Measurements from ENCODE around the gene KLHL15.
"Not testable (repeated sequence)": the region's sequence is repeated elsewhere in the genome, so short reads cannot be mapped to it uniquely, and the experiment has no call there.

KLHL15 gene

GRCh38 chrX:24018809-24019208, 8.2 kb downstream of the KLHL15 start:
- in situ Hi-C loops (cut with HindIII; ENCODE audit: low sequenced_read_pairs): no loop called here

DNA sequence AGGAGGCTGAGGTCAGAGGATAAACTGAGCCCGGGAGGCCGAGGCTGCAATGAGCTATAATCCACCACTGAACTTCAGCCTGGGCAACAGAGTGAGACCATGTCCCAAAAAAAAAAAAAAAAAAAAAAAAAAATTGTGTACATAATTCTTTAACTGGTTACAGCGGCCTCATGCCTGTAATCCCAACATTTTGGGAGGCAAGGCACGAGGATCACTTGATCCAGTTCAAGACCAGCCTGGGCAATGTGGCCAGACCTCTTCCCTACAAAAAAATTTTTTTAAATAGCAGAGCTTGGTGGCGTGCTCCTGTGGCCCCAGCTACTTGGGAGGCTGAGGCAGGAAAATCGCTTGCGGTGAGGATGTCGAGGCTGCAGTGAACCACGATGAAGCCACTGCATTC, 9.3 kb downstream of the KLHL15 start:
- in situ Hi-C loops (cut with HindIII; ENCODE audit: low sequenced_read_pairs): no loop called here

- in situ Hi-C loops (cut with HindIII; ENCODE audit: low sequenced_read_pairs): no loop called here
Observed at GRCh38 chrX:24014388-24015018, 12.5 kb downstream of the KLHL15 start.

DNA sequence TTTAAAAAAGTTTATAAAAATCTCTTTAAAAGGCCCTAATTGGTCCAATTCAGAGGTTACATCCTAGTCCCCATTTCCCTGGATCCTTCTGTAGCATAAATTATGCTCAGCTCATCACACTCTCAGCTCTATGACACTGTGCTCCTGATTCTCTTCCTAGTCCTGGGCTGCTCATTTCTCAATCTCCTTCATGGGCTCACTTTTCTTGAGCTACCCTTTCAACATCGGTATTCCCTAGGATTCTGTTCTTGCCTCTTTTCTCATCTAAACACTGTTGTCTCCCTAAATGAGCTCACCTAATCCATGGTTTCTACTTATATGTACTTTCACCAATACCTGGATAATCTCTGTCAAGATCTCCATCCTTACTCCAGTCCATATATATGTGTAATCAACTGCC, 14.7 kb downstream of the KLHL15 start:
- in situ Hi-C loops (cut with HindIII; ENCODE audit: low sequenced_read_pairs): no loop called here

GRCh38 chrX:24005867-24006266, 21.1 kb downstream of the KLHL15 start:
- in situ Hi-C loops (cut with HindIII; ENCODE audit: low sequenced_read_pairs): no loop called here

GRCh38 chrX:24005028-24005427, 22.0 kb downstream of the KLHL15 start:
- in situ Hi-C loops (cut with HindIII; ENCODE audit: low sequenced_read_pairs): no loop called here

GRCh38 chrX:24002792-24003191, 24.2 kb downstream of the KLHL15 start:
- in situ Hi-C loops (cut with HindIII; ENCODE audit: low sequenced_read_pairs): no loop called here

GRCh38 chrX:24002167-24002566, 24.8 kb downstream of the KLHL15 start:
- in situ Hi-C loops (cut with HindIII; ENCODE audit: low sequenced_read_pairs): no loop called here

- in situ Hi-C loops (cut with HindIII; ENCODE audit: low sequenced_read_pairs): no loop called here
Observed at GRCh38 chrX:23999671-24000070, 27.3 kb downstream of the KLHL15 start.

DNA sequence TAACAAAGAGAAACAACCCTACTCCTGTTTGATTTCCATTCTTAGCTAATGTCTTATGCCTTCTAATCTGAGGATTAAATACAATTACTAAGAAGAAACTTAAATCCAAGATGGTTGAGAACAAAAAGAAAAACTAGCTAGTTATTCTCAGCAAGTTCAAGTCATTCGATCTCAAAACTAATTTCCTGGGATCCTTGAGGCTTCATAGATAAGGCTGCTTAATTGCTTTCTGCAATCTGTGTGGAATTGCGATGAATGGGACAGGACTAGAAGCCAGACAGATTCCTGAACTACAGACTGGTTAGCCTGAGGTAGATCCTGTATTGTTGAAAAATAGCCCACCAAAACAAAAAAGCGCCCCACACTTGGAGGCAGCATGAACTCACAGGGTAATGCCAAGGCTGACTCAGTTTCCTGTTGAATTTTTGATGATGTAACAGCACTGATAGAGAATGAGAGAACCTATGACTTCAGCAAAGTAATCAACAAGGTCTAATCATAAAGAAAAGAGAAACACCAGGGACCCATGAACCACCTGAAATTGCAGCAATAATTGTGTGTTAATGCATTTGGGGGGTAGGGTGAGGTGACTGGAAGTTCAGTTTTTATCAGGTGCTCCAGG, 33.9 kb downstream of the KLHL15 start:
- in situ Hi-C loops (cut with HindIII; ENCODE audit: low sequenced_read_pairs): loop anchor here (5.0 kb wide), 1 partner anchor 46 kb away; no protein-coding TSS in a partner anchor

DNA sequence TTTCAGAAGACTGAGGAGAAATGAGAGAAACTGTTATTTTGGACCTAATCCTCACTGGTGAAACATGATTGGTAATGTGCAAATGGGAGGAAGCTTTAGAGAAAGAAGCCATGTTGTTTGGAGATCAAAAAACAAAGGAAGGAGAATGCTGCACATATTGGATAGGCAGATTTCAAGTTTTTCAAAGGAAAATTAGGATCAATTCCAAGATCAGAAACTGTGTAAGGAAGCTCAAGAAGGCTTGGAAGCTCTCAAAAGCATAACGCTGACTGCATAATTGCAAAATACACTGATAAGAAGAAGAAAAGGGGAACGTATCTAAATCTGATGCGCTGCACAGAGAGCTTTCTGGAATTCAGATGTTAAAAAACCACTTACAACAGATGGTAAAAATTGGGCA, 34.6 kb downstream of the KLHL15 start:
- in situ Hi-C loops (cut with HindIII; ENCODE audit: low sequenced_read_pairs): loop anchor here (5.0 kb wide), 1 partner anchor 45 kb away; no protein-coding TSS in a partner anchor

- in situ Hi-C loops (cut with HindIII; ENCODE audit: low sequenced_read_pairs): loop anchor here (5.0 kb wide), 1 partner anchor 43 kb away; no protein-coding TSS in a partner anchor
Observed at GRCh38 chrX:23990455-23990854, 36.5 kb downstream of the KLHL15 start.

- in situ Hi-C loops (cut with HindIII; ENCODE audit: low sequenced_read_pairs): loop anchor here (5.0 kb wide), 1 partner anchor 42 kb away; no protein-coding TSS in a partner anchor
Observed at GRCh38 chrX:23989689-23990088, 37.3 kb downstream of the KLHL15 start.

DNA sequence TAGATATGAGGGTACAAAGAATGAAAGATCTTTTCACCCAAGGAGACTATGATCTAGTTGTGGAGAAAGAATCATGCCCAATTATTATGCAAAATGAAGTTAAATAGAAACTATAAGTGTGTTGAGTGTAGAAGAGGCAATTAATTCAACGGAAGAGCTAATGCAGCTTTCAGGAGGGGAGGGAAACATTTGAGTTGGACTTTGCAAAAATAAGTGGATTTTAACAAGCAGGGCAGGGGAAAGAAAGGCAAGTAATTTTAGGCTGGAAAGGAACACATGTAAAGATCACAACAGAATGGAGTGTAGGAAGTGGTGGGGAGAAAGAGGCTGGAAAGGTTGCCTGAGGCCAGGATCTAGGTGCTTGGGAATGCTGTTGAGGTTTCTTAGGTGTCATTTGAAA, 44.1 kb downstream of the KLHL15 start:
- in situ Hi-C loops (cut with HindIII; ENCODE audit: low sequenced_read_pairs): no loop called here

DNA sequence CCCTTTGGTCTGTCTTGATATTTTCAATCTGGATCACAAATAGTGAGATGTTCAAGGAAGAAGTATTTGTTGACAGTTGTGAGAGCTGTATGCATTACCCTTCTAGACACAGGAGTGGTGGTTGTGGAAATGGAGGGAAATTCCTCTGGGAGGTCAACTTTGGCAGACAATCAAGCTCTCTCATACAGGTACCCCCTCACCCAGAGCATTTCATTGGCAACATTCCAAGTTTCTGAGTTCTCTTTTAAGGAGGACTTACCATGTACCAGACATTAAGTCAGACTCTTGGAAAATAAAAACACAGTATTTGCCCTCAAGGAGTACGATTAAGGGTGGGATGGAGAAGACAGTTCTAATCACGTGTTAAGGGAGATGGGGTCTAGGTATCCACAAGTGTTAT, 45.3 kb downstream of the KLHL15 start:
- in situ Hi-C loops (cut with HindIII; ENCODE audit: low sequenced_read_pairs): no loop called here

GRCh38 chrX:23981222-23981621, 45.8 kb downstream of the KLHL15 start:
- in situ Hi-C loops (cut with HindIII; ENCODE audit: low sequenced_read_pairs): no loop called here

GRCh38 chrX:23980011-23980441, 47.0 kb downstream of the KLHL15 start:
- in situ Hi-C loops (cut with HindIII; ENCODE audit: low sequenced_read_pairs): no loop called here

GRCh38 chrX:23978491-23978890, 48.5 kb downstream of the KLHL15 start:
- in situ Hi-C loops (cut with HindIII; ENCODE audit: low sequenced_read_pairs): no loop called here

- in situ Hi-C loops (cut with HindIII; ENCODE audit: low sequenced_read_pairs): not testable (repeated sequence)
Observed at GRCh38 chrX:23965630-23966029, 61.4 kb downstream of the KLHL15 start.

DNA sequence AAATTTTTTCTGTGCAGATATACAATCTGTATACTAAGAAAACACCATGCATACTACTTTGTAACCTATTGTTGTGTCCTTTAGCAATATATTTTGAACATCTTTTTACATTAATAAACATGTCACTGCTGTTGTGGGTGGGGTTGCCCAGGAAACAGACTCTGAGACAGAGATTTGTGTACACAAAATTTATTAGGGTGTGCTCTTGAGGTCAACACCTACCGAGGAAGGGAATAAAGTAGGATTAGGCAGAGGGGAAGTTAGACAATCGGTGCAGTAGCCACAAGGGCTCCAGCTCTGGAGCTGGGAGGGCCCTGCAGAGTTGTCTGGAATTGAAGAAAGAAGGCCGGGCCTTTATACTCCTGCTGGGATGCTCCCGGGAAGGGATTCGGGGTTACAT, 62.8 kb downstream of the KLHL15 start:
- in situ Hi-C loops (cut with HindIII; ENCODE audit: low sequenced_read_pairs): no loop called here

DNA sequence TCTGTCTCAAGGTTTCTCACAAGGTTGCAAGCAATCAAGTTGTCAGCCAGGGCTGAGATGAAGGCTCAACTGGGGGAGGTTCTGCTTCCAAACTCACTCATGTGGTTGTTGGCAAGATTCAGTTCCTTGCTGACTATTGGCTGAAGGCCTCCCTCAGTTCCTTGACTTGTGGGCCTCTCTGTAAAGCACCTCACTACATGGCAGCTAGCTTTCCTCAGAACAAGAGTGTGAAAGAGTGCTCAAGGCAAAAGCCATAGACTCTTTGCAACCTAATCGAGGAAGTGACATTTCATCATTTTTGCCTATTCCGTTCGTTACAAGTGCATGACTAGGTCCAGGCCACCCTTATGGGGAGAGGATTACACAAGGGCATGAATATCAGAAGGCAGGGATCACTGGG, 67.2 kb downstream of the KLHL15 start:
- in situ Hi-C loops (cut with HindIII; ENCODE audit: low sequenced_read_pairs): no loop called here

- in situ Hi-C loops (cut with HindIII; ENCODE audit: low sequenced_read_pairs): no loop called here
Observed at GRCh38 chrX:23954396-23954795, 72.6 kb downstream of the KLHL15 start.

- in situ Hi-C loops (cut with HindIII; ENCODE audit: low sequenced_read_pairs): no loop called here
Observed at GRCh38 chrX:23953908-23954269, 73.1 kb downstream of the KLHL15 start.
